Right lobe of liver (tissue), 4 donors: ENCODE measurements around the gene CAMKMT.

ENCODE experiments used
- CTCF ChIP-seq, 4 donors: fragments of 200-600 bp in 3 of 4; fragments of 450-650 bp in 1 of 4; IDR thresholded peaks; one replicate each; pipeline versions ENCODE4 v1.5.1 to v1.8.0; 2016 to 2022; ENCODE audit warnings: antibody characterized with exemption in 4 of 4, mild to moderate bottlenecking in 2 of 4
- POLR2A ChIP-seq: fragments of 450-650 bp; IDR thresholded peaks from one replicate; pipeline ENCODE4 v1.6.1; 2017; ENCODE audit warnings: antibody characterized with exemption, mild to moderate bottlenecking
- donor health status: DM: no; HTN: no; CAD: no.
- donor health status: DM: no; HTN: no; CAD: no.
- donor health status: DM: no; HTN: yes; CAD: no.

GRCh38 chr2:44429034-44429433 is 67.3 kb downstream of the CAMKMT start:
- TF ChIP-seq CTCF (IDR thresholded peaks at IDR 0.05) (no peak), POLR2A (no peak)
